Skeletal muscle tissue (tissue), 4 donors: Measurements from ENCODE around the gene CHN2. TPM values are rescaled to one million over a fixed set of nuclear protein-coding genes. Genes with fewer than 3 reads are reported as not detected.

Source experiments
- H3K27ac ChIP-seq: one replicate; pipeline ENCODE4 v1.7.0; 2013; ENCODE audit warnings: mild to moderate bottlenecking, low read depth, low read length, inconsistent platforms
- H3K27me3 ChIP-seq, 3 donors: one replicate each; pipeline ENCODE4 v1.7.0; 2013; ENCODE audit warnings: low read length in 3 of 3; ENCODE audit not compliant: control insufficient read depth in 3 of 3, insufficient read depth in 3 of 3
- H3K36me3 ChIP-seq, 3 donors: one replicate each; pipeline ENCODE4 v1.7.0; 2013; ENCODE audit warnings: low read length in 3 of 3; ENCODE audit not compliant: control insufficient read depth in 3 of 3, insufficient read depth in 3 of 3
- H3K4me1 ChIP-seq, 3 donors: one replicate each; pipeline ENCODE4 v1.7.0; 2013; ENCODE audit warnings: low read length in 3 of 3, mild to moderate bottlenecking in 3 of 3; ENCODE audit not compliant: control insufficient read depth in 3 of 3, insufficient read depth in 3 of 3
- H3K4me3 ChIP-seq, 3 donors: one replicate each; pipeline ENCODE4 v1.7.0; 2013; ENCODE audit warnings: low read length in 3 of 3
- H3K9ac ChIP-seq, 3 donors: one replicate each; pipeline ENCODE4 v1.7.0; 2013; ENCODE audit warnings: low read length in 3 of 3, mild to moderate bottlenecking in 3 of 3, moderate library complexity in 2 of 3, low read depth in 1 of 3
- H3K9me3 ChIP-seq, 3 donors: one replicate each; pipeline ENCODE4 v1.7.0; 2013; ENCODE audit warnings: low read length in 3 of 3; ENCODE audit not compliant: control insufficient read depth in 3 of 3
- total RNA-seq: library from RNA; depleted of rRNA; stranded (reverse); fragments of >200 nt; gene quantifications from one replicate; pipeline ENCODE4 v1.2.3, GENCODE V29; 2014
- donor health status: Osteomylitis.

Gene CHN2
- total RNA-seq, 1 donor from 2014 or later: 11.0 TPM

- Histone ChIP-seq H3K4me1 (peaks cover 0 to 5% (median 0%) of the 10 kb centered on the region in 3 donors), H3K27me3 (peaks cover 0 to 3% (median 0%) of the 10 kb centered on the region in 3 donors), H3K9me3 (no peaks in the 10 kb centered on the region), H3K27ac (no peak overlapping the region), H3K9ac (no peak overlapping the region), H3K36me3 (no peaks in the 10 kb centered on the region), H3K4me3 (no peak overlapping the region)
These were observed 220.6 kb downstream of the CHN2 start for GRCh38 chr7:29415215-29415614.

GRCh38 chr7:29416276-29416937 is 221.8 kb downstream of the CHN2 start:
- H3K9ac ChIP-seq: no peak overlapping the region
- no peak overlapping the region for H3K4me3 ChIP-seq
- H3K27me3 ChIP-seq: peaks cover 0 to 3% (median 0%) of the 10 kb centered on the region in 3 donors
- H3K4me1 ChIP-seq: peaks cover 0 to 5% (median 0%) of the 10 kb centered on the region in 3 donors
- H3K9me3 ChIP-seq: no peaks in the 10 kb centered on the region
- H3K36me3 ChIP-seq: no peaks in the 10 kb centered on the region
- no peak overlapping the region for H3K27ac ChIP-seq

GRCh38 chr7:29416938-29417305 is 222.3 kb downstream of the CHN2 start:
- peaks cover 0 to 3% (median 0%) of the 10 kb centered on the region in 3 donors for H3K27me3 ChIP-seq
- H3K4me1 ChIP-seq: peaks cover 0 to 5% (median 0%) of the 10 kb centered on the region in 3 donors
- no peak overlapping the region for H3K4me3 ChIP-seq
- no peaks in the 10 kb centered on the region for H3K9me3 ChIP-seq
- no peak overlapping the region for H3K27ac ChIP-seq
- no peaks in the 10 kb centered on the region for H3K36me3 ChIP-seq
- H3K9ac ChIP-seq: no peak overlapping the region

- peaks cover 0 to 3% (median 0%) of the 10 kb centered on the region in 3 donors for H3K27me3 ChIP-seq
- H3K4me3 ChIP-seq: no peak overlapping the region
- no peak overlapping the region for H3K9ac ChIP-seq
- no peak overlapping the region for H3K27ac ChIP-seq
- H3K9me3 ChIP-seq: no peaks in the 10 kb centered on the region
- no peaks in the 10 kb centered on the region for H3K36me3 ChIP-seq
- peaks cover 0 to 5% (median 0%) of the 10 kb centered on the region in 3 donors for H3K4me1 ChIP-seq
These were observed 223.5 kb downstream of the CHN2 start for GRCh38 chr7:29418056-29418455.

GRCh38 chr7:29418651-29419050 is 224.1 kb downstream of the CHN2 start:
- peaks cover 0 to 5% (median 0%) of the 10 kb centered on the region in 3 donors for H3K4me1 ChIP-seq
- no peaks in the 10 kb centered on the region for H3K36me3 ChIP-seq
- H3K4me3 ChIP-seq: no peak overlapping the region
- no peak overlapping the region for H3K9ac ChIP-seq
- peaks cover 0 to 6% (median 0%) of the 10 kb centered on the region in 3 donors for H3K27me3 ChIP-seq
- H3K27ac ChIP-seq: no peak overlapping the region
- H3K9me3 ChIP-seq: no peaks in the 10 kb centered on the region

GRCh38 chr7:29420011-29420410 is 225.4 kb downstream of the CHN2 start:
- Histone ChIP-seq H3K36me3 (no peaks in the 10 kb centered on the region), H3K9me3 (no peaks in the 10 kb centered on the region), H3K4me1 (no peaks in the 10 kb centered on the region), H3K9ac (no peak overlapping the region), H3K27ac (no peak overlapping the region), H3K4me3 (no peak overlapping the region), H3K27me3 (peaks cover 0 to 6% (median 0%) of the 10 kb centered on the region in 3 donors)

- peaks cover 0 to 6% (median 0%) of the 10 kb centered on the region in 3 donors for H3K27me3 ChIP-seq
- no peak overlapping the region for H3K4me3 ChIP-seq
- no peak overlapping the region for H3K27ac ChIP-seq
- no peaks in the 10 kb centered on the region for H3K36me3 ChIP-seq
- H3K9me3 ChIP-seq: no peaks in the 10 kb centered on the region
- no peak overlapping the region for H3K9ac ChIP-seq
- no peaks in the 10 kb centered on the region for H3K4me1 ChIP-seq
These were observed 226.7 kb downstream of the CHN2 start for GRCh38 chr7:29421010-29421956.

- Histone ChIP-seq H3K4me3 (no peak overlapping the region), H3K36me3 (no peaks in the 10 kb centered on the region), H3K9me3 (no peaks in the 10 kb centered on the region), H3K27ac (no peak overlapping the region), H3K9ac (no peak overlapping the region), H3K4me1 (no peaks in the 10 kb centered on the region), H3K27me3 (peaks cover 0 to 3% (median 0%) of the 10 kb centered on the region in 3 donors)
These were observed 228.3 kb downstream of the CHN2 start for GRCh38 chr7:29422829-29423228.

- Histone ChIP-seq H3K9ac (no peak overlapping the region), H3K36me3 (no peaks in the 10 kb centered on the region), H3K4me3 (no peak overlapping the region), H3K4me1 (no peaks in the 10 kb centered on the region), H3K27ac (no peak overlapping the region), H3K9me3 (no peaks in the 10 kb centered on the region), H3K27me3 (peaks cover 0 to 3% (median 0%) of the 10 kb centered on the region in 3 donors)
These were observed 229.9 kb downstream of the CHN2 start for GRCh38 chr7:29424295-29424983.
